LHCN-M2 (cell line): Measurements from ENCODE around the gene ACP6. TPM values are rescaled to one million over a fixed set of nuclear protein-coding genes. Genes with fewer than 3 reads are reported as not detected.

Experiments
- DNase-seq: peaks from one replicate; pipeline ENCODE4 v3.0.0-alpha.2; 2012; ENCODE audit warnings: low read depth
- total RNA-seq: library from RNA; depleted of rRNA; stranded (reverse); fragments of >200 nt; gene quantifications from 2 replicates; pipeline ENCODE4 v1.2.3, GENCODE V29; 2014

The ACP6 gene
- total RNA-seq, 1 experiment from 2014 or later: 8.9 TPM

DNA sequence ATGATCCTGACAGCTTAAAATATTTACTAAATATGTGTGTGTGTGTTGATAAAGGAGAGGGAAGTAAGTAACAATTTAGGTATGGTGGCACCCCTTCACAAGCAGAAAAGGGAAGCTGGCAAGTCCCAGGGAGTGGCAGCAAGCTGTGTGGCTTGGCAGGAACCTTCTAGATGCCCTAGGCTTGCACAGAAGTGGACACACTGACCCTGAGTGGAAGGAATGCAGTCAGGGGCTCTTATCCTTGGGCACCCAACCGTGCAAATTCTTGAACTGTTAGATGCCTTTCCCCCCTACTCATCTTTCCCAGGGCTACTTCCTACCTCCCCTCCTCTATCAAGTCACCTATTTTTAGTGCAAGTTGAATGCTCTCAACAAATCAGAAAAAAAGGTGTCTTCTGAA, 18.9 kb downstream of the ACP6 start:
- DNase-seq: no peak

DNA sequence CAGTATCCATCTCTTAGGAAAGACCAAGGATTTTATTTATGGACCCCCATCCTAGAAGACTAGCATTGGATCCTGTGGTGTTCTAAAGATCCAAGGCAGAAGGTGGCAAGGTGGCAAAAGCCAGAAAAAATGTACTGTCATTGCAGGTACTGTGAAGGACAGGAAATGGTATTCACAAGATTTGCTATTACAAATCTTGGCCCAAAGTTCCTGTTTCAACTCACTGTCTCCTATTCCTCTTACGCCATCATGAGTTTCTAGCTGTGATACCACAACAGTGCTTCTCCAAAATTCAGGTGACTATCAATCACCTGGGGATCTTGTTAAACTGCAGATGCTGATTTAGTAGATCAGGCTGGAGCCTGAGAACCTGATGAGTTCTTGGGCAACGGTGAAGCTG, 21.4 kb downstream of the ACP6 start:
- DNase-seq: no peak

DNA sequence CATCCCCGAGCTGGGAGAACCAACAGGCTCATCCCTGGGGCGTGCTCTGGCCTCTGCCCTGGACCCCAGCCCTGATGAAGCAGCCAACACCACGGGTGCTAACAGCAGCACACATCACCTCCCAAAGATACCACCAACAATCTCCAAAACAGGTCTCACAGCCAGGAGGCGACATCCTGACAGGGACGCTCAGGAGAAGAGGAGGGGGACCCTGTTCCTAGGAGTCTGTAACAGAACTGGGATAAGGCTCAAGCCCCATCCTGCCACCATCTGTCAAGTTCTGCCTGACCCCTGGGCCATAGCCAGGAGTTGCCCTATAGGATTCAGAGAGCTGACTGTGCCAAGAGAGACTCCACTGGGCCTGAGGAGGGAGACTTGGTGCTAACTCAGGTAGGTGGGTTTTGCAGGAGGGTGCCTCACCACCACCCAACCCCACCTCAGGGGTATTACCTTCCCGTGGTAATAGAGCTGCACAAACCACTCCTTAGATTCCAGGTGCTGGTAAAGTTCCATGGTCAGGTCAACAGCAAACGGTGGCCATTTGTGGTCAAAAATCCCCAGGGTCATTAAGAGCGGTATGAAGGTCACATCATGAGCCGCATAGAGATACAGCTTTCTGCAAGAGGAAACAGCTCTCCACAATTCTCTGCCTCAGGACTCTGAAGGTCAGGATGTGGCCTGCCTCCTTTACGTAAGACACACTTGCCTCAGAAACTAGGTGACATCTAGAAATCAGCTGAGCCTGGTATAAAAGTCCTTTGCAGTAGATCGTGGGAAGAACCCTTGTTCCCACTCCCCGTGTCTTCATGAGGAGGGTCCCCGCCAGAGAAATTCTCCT, 22.3 kb downstream of the ACP6 start:
- DNase-seq: no peak

DNA sequence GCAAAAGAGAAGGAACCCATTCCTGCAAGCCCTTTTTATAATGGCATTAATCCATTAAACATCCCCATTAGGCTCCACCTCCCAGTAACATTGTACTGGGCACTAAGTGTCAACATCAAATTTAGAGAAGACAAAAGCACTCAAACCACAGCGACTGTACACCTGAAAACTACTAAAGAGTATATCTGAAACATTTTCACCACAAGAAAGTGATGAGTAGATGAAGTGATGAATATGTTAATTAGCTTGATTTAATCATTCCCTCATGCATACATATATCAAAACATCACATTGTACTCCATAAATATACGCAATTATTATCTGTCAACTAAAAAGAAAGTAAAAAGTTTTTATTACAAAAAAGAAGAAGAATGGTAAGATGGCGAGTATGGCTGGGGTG, 26.4 kb downstream of the ACP6 start:
- no peak for DNase-seq

DNA sequence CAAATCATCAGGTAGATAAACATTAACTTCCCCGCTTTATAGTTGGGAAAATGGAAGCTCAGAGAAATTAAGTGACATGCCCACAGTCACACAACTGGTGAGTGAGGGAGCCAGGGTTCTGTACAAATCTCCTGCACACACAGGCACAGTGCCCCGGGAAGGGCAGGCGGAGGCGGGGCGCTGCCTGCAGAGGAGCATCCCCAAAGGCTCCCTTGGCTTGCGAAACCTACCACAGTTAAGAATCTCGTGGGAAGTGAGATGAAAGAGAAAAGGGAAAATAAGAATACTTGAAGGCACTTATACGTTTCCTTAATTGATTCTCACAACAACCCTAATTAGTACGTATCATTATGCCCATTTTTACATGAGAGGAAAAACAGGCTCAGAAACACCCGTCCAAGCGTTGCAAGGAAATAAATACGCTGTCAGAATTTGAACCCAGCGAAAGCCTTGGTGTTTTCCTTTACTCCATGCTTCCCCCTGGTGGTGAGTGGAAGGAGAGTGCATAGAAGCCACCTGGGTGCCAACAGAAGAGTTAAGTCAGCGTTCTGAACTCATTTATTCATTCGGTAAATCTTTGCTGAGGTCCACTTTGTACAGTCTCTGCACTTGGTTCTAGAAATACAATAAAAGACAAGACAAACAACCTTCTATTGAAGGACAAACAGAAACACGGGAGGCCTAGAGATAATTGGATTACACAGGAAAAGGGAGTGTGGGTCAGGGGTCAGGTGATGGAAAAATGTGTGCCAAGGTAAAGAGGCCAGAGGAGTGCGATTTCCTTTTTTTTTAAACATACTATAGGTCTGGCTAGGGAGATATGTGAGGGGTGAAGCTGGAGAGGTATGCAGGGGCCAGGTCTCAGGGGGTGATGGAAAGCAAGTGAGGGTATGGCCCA, 28.4 kb downstream of the ACP6 start:
- DNase-seq: peak; percentile 33

DNA sequence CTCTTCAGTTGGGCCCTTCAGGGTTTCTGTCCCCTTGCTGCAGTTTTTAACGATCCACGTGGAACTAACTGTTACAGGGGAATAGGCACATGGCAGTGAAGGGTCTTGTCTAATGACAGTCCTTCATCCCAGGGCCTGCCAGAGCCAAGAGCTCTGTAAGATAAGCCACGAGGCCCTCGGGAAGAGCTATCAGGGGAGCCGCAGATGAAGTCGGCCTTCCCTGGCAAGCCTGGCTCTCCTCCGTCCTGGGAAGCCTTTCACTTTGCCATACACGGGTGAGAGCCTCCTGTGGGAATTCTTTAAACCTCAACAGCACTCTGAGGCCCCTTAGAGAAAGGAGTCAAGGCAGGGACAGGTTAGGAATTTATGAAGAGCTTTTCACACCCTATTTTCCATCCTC, 29.0 kb downstream of the ACP6 start:
- no peak for DNase-seq

DNA sequence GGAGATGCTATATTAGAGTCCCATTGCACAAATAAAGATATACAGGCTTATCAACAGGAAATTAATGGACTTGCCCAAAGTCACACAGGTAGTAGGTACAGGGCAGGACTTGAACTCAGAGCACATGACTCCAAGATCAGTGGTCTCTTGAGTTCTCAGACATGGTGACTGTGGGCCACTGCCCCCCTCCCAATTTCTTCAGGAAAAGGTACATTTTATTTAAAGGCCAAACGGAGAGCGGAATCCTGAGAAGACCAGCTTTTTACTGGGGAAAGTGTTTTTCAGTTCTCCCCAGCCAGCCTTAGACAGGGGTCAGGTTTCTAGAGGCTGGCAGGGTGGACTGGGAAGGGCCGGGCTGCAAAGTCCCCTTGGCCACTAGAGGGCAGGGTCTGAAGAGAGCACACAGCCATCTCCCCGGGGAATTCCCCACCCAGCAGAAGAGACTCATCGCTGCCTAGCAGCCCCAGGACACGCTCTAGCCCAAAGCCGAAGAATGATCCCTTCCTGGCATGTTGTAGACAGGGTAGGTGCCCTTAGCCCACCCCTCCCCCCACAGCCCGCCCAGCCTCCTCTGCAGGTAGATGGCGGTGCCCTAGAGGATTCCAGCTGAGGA, 29.7 kb downstream of the ACP6 start:
- DNase-seq: peak; percentile 75

DNA sequence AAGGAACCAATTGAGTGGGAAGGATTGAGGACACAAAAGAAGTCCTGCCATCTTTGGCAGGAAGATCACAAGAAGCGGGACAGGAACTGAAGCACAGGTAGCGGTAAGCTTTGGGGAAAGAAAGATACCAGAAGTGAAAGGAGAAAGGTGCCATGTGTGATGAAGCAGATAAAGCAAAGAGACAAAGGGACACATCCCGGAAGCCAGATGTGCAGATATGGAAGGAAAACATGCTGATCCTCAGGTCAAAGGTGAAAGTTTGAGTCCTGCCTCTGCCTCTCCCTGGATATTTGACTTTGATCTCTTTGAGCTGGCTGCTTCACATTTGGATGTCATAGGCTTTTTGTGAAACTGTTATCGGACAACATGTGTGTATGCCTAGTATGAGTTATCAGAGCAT, 34.0 kb downstream of the ACP6 start:
- DNase-seq: no peak

DNA sequence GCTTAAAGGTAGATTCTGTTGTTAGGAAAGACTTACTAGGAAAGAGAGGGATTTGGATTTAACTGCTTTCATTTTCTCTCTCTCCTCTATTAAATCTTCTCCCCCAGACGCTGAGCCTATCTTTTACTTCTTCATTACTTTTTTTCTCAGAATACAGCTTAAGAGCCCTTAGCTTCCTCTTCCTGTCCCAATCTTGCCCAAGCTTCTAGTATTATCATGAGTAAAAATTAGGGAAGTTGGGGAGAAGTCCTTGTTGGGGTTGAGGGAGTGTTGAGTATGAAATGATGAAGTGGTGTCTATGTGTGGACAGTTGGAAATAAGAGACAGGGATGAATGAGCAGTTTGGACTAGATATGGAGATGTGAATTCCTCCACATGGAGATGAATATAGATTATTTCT, 35.0 kb downstream of the ACP6 start:
- no peak for DNase-seq

DNA sequence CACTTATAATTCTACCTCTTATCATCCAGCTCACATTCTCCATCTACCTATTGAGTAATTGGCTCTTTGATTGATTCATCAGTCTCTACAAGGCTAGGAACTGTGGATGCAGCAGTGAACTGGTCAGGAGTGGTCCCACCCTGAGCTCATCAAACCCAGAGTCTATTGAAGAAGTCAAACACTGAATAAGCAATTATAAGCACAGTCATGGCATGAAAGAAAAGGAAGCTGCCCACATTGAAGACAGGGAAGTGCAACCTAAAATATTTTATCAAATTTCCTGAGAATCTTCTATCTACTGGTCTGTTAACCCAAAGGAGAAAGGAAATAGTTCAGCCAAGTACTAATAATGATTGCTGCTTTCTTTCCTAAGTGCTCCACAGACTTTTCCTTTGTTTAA, 35.7 kb downstream of the ACP6 start:
- DNase-seq: no peak

DNA sequence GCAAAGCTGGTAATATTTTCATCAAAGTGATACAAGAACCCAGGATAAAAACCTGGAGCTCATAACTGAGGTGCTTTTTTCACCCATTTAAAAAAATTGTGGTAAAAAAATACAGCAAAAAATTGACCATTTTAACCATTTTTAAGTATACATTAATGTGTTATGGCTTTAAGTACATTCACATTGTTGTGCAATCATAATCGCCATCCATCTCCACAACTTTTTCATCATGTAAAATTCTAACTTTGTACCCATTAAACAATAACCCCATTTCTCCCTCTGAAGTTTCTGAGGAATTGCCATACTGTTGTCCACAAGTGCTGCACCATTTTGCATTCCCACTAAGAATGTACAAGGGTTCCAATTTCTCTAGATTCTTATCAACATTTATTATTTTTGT, 36.6 kb downstream of the ACP6 start:
- no peak for DNase-seq

DNA sequence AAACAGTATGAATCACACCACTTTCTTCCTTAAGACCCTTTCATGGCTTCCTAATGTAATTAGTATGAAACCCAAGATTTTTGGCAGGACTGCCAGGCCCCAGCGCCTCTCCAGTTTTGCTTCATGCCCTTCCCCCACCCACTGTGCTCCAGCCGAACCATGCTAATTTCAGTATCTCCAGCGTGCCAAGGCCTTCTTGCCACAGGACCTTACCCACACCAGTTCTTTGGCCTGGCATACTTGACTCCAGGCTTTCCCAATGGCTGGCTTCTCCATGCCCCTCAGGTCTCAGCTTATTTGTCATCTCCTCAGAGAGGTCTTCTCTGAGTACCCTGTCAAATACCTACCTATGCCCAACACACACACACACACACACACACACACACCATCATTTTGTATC, 38.5 kb downstream of the ACP6 start:
- no peak for DNase-seq

DNA sequence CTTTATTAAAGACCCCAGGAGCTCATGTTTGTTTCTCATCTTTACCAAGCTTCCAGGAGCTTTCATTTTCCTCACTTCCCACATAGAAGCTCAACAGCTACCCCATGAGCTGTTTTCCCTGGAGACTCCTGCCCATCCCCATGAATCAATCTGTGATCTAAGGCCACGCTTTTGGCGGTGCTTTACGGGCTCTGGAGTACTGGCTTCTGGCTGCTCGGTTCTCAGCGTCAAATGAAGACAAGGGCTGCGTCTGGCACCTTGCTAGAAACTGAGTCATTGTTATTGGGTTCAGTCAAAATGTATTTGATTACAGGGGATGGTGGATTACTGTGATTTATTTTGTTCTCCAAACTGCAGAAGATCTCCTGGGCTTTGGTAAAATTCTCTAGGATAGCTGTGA, 39.9 kb downstream of the ACP6 start:
- peak; percentile 12 for DNase-seq

DNA sequence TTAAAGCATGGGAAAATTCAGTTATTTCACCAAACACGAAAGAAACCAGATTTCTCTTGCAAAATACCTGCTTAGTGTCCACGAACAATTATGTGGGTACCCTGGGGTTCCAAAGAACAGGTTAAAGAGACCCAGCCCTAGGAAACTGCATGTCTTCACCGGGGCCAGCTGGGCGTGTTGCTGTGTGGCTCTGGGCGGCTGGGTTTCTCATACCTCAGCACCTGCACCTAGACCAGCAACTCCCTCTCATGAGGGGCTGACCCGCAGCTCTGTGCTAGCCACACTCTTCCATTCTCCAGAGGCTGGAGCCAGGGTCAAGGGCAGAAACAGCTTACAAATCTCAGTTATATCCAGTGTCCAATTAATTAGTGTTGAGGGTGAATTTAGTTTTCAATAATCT, 40.3 kb downstream of the ACP6 start:
- DNase-seq: no peak

DNA sequence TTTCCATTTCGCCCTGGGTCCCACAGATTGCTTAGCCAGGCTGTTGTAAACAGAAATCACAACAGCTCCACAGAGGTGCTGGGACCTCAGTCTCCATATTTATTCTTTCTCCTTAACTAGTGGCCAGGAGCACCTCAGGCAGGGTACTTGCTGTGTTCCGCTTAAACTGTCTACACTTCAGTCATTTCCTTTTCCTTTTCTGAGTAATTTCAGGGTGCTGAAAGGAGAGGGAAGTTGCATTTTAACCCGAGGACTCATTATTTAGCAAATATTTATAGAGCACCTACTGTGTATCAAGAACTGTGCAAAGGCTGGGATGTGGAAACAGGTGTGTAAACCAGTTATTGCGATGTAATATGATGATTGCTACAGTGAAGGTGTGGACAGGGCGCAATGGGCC, 41.9 kb downstream of the ACP6 start:
- no peak for DNase-seq

DNA sequence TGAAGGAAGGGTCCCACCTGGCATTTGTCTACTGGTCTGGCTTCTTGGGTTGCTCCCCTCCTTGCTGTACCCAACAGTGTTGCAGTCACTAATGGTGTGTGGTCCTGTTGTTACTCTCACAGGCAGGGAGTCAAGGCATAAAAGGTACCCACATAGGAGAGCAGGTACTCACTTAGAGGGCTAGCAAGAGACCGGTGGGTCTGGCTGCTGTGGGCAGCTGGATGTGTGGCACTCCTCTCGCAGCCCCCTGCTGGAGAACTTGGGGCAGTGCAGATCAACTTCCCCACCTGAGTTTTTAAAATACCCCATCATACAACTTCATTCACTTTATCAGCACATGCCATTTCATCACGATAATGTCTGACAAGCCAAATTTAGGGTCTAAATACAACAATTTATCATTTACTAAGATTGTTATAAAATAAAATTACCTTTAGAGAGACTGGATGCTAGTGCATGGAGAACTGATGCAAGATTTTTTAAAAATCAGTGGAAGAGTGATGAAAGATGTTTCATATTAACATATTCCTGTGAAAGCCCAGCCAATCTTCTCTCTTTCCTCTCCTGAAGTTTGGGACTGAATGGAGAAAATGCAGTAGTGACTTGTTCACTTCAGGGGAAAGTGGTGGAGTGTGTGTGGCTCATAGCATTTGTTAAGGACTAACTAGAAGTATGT, 42.8 kb downstream of the ACP6 start:
- DNase-seq: peak; percentile 22

DNA sequence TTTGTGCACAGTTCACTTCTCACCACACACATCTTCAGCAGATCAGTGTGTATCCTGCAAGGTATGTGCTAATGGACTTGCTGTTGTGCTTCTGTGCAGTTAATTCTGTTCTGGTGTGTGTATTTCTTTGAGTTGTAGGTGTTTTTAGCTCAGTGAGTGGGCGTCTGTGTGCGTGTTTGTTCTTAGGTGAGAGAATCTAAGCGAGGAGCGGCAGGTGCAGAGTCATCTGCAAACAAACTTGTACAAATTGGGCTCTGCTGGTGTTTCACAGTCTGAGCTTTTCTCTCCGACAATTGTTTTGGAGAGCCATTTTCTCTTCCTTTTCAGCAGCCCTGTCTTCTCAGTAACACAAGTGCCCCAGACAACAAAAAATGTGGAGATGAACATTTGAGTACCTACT, 43.6 kb downstream of the ACP6 start:
- no peak for DNase-seq

DNA sequence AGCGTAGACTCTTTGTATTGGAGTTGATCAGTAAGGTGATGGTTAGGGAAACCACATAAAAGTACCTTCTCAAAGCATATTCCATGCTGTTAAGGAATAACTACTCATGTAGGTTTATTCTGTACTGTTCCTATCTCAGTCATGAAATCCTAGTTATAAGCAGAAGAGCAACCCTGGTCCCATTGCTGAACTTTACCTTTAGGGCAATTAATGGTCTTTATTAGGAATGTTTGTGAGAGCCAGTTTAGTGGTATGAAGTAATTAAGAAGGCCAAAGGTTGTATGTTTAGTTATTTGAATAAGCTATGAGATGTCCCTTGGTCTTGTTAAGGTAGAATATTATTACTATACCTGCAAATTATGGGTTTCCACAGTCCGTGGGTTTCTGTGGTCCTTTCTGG, 44.0 kb downstream of the ACP6 start:
- DNase-seq: no peak

DNA sequence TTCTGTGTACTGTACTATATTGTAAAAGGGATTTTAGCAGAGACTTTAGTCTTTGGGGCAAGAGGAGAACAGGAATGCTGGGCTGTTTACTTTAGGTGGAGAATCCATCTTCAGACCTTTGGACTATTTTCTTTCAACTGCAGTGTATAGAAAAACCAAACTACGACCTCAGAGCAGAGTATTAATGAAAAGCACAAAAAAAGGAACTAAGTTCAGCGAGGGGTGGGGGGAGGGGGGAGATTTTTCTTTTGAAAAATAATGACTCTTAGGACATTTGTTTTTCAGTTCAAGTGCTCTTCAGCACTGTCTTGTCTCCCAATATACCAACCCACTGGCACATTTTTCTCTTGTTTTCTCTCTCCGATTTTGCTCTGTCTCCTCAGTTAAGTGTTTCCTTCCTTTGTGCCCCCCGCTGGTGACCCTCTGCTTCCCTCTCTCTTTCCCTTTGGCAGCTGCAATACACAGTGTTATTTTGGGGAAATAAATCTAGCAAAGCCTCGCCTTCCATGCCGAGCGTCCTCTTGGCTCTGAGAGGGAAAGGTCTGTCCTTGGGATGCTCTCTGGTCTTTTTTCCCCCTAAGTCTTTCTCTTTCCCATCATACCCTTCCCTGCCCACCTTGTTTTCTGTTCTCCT, 44.8 kb downstream of the ACP6 start:
- no peak for DNase-seq

DNA sequence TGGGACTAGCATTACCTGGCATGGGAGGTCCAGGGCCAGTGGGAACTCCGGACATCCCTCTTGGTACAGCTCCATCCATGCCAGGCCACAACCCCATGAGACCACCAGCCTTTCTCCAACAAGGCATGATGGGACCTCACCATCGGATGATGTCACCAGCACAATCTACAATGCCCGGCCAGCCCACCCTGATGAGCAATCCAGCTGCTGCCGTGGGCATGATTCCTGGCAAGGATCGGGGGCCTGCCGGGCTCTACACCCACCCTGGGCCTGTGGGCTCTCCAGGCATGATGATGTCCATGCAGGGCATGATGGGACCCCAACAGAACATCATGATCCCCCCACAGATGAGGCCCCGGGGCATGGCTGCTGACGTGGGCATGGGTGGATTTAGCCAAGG, 45.8 kb downstream of the ACP6 start:
- DNase-seq: no peak

DNA sequence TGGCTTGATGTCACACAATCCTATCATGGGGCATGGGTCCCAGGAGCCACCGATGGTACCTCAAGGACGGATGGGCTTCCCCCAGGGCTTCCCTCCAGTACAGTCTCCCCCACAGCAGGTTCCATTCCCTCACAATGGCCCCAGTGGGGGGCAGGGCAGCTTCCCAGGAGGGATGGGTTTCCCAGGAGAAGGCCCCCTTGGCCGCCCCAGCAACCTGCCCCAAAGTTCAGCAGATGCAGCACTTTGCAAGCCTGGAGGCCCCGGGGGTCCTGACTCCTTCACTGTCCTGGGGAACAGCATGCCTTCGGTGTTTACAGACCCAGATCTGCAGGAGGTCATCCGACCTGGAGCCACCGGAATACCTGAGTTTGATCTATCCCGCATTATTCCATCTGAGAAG, 46.3 kb downstream of the ACP6 start:
- DNase-seq: no peak
